ENCODE data around the gene NDUFA11. TPM values are rescaled to one million over a fixed set of nuclear protein-coding genes. Genes with fewer than 3 reads are reported as not detected.

The NDUFA11 gene
- total RNA-seq, 1 experiment from 2014 or later = 220 TPM

DNA sequence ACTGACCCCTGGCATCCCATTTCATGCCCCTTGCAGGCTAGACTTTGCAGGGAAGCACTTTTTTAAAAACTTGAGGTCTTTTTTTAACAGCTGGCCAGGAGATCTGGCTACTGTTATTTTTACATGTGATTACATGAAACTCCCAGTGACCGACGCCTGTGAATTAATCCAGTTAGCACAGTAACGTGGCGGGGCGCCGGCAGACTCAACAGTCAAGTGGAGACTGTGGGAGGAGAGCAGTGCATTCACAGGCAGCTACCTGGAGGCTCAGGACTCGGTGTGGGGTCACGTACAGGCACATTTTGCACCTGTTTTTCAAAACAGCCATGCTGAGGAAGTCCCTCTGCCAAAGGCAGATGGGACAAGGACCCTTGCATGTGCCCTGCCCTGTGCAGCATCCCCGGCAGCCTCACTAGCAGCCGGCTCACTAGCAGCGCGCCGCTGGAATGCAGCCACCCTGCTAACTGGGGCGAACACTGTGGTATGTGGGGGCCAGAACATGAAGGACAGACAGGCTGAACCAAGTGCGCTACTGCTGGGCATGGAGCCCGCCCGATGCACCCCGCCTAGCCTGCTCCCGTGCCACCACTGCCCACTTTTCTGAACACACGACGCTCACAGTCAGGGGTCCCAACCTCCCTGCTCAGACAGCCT lies 29.1 kb upstream of the NDUFA11 start:
- DNase-seq (ENCODE audit: low read depth) = no peak

DNA sequence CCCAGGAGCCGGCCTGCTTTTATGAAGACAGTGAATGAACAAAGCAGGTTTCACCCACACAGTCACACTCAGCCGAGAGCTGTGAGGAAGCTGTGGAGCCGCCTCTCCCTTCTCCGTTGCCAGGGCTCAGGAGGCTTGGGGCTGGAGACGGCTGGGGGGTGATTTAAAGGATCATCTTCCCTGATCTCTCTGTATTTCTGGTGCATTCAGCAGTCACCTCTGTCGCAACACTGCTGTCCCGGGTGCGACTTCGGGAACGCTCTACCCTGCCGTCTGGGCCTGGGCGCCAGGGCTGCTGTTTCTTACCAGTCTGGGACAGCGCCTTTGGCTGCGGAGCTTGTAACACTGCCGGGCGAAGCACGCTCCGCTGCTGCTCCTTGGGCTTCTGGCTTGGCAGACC lies 28.6 kb upstream of the NDUFA11 start:
- no peak for DNase-seq (ENCODE audit: low read depth)

DNA sequence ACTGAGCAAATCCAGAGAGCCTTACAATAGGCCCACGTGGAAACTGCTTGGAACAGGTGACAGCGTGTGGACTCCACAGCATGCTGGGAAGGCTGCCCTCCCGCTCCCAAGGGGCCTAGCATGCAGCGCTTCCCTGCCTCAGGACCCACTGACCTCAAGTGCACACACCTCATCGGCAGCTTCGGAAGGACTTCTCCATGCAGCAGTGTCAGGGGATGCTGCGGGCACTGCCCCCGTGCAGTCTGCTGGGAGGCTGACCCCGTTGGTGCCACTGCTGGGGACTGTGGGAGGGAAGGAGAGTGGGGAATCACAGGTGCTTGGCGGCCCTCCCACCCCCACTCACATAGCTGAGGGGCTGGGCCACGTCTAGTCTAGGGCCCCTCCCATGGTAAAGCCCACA lies 27.7 kb upstream of the NDUFA11 start:
- DNase-seq (ENCODE audit: low read depth) = no peak

DNA sequence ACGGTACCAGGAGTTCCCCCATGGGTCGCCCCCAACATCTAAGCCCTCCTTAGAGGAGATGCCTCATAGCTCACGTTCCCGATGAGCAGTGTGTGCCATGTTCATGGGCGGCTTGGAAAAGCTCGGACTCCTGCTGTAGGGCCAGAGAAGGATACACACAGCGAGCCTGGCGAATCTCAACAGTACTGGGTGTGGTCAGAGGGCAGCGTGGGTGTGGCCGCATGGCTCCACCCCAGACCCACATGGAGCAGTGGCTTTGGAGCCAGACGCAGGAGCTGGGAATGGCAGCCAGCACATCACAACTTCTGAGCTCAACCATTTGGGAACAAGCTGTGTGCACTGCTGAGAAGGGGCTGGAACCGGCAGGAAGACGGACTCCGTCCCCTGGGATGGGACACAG lies 26.0 kb upstream of the NDUFA11 start:
- no peak for DNase-seq (ENCODE audit: low read depth)

- no peak for DNase-seq (ENCODE audit: low read depth)
These were observed 25.6 kb upstream of the NDUFA11 start for GRCh38 chr19:5929179-5929578.

DNA sequence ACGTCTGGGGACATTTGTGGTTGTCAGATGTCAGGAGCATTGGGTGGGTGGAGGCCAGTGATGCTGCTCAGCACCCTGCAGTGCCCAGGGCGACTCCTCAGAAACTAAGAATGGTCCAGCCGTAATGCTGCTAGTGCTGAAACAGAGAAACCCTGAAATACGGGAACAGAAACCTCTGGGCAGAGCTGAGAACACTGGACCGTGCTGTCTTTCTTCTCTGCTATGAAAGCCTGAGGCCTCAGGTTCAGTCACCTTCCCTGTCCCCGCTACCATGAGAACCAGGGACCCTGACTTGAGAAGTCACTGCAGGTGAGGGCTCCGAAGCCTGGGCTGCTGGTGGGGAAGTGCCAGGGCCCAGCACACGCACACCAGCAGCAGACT lies 23.8 kb upstream of the NDUFA11 start:
- no peak for DNase-seq (ENCODE audit: low read depth)

GRCh38 chr19:5926641-5927440 lies 23.3 kb upstream of the NDUFA11 start:
- no peak for DNase-seq (ENCODE audit: low read depth)

DNA sequence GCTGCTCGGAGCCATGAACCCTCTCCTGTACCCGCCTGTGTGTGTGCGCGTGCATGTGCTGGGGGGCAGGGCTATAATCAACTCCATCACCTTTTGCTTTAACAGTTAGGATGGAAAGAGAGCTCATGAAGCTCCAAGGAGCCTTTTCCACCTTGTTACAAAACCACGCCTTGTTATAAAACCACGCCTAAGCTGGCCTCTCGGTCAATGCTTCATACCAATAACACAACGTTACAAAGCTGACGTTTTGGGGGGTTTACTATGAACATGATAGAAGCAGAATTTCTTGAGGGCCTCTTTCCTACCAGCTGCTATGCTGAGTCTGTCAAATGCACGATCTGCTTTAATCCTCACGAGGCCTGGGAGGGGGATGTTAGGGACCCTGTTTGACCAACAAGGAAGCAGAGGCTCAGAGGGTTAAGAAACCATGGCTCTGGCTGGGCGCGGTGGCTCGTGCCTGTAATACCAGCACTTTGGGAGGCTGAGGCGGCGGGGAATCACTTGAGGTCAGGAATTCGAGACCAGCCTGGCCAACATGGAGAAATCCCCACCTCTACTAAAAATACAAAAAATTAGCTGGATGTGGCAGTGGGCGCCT lies 22.3 kb upstream of the NDUFA11 start:
- no peak for DNase-seq (ENCODE audit: low read depth)

GRCh38 chr19:5923356-5923755 lies 19.8 kb upstream of the NDUFA11 start:
- no peak for DNase-seq (ENCODE audit: low read depth)

- DNase-seq (ENCODE audit: low read depth) = no peak
These were observed 18.6 kb upstream of the NDUFA11 start for GRCh38 chr19:5922161-5922545.

- DNase-seq (ENCODE audit: low read depth) = no peak
These were observed 18.0 kb upstream of the NDUFA11 start for GRCh38 chr19:5921516-5922160.

DNA sequence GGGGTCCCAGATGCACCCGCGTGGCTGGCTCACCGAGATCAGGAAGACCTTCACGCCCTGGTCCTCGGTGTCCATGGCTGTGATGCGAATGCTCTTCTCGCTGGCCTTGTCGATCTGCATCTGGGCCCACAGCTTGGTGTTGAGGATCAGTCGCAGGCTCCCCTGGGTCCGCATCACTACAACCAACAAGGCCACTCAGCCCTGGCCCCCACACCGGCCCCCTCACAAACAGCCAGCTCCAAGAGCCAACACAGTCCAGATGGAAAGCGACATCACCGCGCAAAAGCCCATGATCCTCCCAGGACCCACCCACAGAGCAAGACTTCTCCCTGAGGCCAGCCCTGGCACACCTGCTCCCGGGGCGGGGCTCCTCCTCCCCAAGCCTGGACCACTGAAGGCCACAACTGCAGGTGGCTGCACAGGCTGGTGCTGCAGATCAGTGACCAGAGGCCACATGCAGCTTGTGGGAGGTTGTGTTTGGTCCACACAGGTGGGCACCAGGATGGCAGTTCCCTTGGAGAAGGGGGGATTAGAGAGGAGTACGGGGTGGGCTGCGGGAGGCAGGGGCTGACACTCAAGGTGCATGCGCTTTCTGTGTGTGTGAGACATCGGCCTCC lies 15.0 kb upstream of the NDUFA11 start:
- DNase-seq (ENCODE audit: low read depth) = no peak

GRCh38 chr19:5917431-5918107 lies 14.0 kb upstream of the NDUFA11 start:
- no peak for DNase-seq (ENCODE audit: low read depth)

- DNase-seq (ENCODE audit: low read depth) = no peak
These were observed 12.7 kb upstream of the NDUFA11 start for GRCh38 chr19:5916181-5916708.

DNA sequence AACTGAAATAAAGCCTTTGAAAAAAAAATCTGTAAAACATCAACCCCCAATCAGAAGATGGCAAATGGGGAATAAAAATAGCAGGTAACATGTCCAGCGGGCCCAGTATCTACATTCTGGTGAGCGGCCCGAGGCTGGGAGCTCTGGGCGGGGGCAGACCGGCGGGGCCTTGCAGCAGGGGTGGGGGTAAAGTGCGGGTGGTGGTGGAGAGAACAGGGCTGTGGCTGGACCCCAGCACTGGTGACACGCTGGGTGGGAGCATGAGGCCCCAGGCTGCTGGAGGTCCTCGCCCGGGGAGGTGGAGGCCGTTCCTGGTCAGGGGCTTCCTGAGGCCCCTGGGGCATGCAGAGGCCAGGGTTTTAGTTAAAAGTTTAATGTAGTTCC lies 12.2 kb upstream of the NDUFA11 start:
- DNase-seq (ENCODE audit: low read depth) = no peak

DNA sequence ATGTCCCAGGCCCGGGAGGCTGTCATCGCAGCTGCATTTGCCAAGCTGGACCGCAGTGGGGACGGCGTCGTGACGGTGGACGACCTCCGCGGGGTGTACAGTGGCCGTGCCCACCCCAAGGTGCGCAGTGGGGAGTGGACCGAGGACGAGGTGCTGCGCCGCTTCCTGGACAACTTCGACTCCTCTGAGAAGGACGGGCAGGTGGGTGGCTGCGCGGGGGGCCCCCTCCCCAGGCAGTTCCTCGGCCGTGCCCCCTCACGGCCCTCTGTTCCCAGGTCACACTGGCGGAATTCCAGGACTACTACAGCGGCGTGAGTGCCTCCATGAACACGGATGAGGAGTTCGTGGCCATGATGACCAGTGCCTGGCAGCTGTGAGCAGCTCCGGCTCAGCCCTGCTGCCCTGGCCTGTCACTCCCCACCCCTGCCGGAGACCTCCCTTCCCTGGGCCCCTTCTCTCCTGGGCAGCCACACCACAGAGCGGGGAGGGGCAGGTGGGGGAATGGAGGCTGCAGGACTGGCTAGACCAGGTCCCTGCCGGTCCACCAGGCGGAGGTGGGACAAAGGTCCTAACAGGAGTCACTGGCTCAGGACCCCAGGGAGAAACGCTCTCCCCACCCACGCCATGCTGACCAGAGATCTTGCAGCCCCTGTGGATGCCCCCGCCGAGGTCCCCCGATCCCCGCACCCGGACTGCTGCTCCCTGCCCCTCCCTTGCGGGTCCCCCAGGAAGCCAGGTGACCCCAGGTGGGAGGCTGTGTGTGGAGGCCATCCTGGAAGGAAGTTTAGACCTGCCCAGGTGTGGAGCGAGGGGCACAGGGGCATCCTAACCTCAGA lies 11.6 kb upstream of the NDUFA11 start:
- no peak for DNase-seq (ENCODE audit: low read depth)

- DNase-seq (ENCODE audit: low read depth) = no peak
These were observed 10.8 kb upstream of the NDUFA11 start for GRCh38 chr19:5914358-5914774.

GRCh38 chr19:5913739-5914357 lies 10.3 kb upstream of the NDUFA11 start, which contains the start of gene CAPS:
Gene CAPS (plus strand): TSS chr19:5914254. CDS start chr19:5914407, 153 bp downstream.
- peak; percentile 80 for DNase-seq (ENCODE audit: low read depth)

- DNase-seq (ENCODE audit: low read depth) = no peak
These were observed 7.8 kb upstream of the NDUFA11 start for GRCh38 chr19:5911366-5911765.

DNA sequence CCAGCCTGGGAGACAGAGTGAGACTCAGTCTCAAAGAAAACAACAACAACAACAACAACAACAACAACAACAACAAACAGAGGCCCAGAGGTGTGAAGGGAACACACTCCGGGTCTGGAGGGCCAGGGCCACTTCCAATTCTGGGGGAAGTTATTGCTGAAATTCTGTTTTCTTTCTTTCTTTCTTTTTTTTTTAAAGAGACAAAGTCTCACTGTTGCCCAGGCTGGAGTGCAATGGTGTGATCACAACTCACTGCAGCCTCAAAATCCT lies 7.0 kb upstream of the NDUFA11 start:
- no peak for DNase-seq (ENCODE audit: low read depth)

All from HT1080 (cell line).